ENCODE data around the gene ANKRD49.
A peak's percentile ranks its signal among the peaks of the same experiment; 100 is the strongest.

The ANKRD49 gene

DNA sequence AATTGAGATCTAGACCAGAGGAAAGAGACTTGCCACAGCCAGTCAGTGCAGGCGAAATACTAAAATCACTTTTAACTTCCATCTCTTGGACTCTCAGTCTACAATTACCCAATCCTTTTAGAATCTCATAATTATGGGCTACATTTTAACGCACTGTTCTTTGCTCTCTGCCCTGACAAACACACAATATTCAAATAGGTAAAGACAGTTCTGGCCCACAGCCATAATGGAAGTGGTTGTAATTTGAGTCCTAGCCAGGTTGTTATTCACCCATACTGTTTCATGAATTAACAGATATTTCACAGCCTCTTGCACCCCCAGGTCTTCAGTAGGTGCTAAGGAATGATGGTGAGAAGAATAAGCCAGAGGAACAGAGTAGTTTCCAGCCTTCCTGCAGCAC is 19.3 kb downstream of the ANKRD49 start:
- H3K27me3 ChIP-seq (ENCODE audit: insufficient read depth, poor library complexity, severe bottlenecking): no peaks in the 10 kb centered on the region
- H3K9me3 ChIP-seq (ENCODE audit: severe bottlenecking): no peaks in the 10 kb centered on the region
- no peak overlapping the region for H3K27ac ChIP-seq (ENCODE audit: poor library complexity, severe bottlenecking)
- peak; percentile 74 for ATAC-seq (ENCODE audit: low read depth)
- no peak for DNase-seq (ENCODE audit: low spot score)
- peaks cover 7% of the 10 kb centered on the region for H3K4me1 ChIP-seq (ENCODE audit: insufficient read depth, poor library complexity, severe bottlenecking)
- H3K36me3 ChIP-seq (ENCODE audit: low read depth): no peaks in the 10 kb centered on the region
- TF ChIP-seq, protein P1, sequence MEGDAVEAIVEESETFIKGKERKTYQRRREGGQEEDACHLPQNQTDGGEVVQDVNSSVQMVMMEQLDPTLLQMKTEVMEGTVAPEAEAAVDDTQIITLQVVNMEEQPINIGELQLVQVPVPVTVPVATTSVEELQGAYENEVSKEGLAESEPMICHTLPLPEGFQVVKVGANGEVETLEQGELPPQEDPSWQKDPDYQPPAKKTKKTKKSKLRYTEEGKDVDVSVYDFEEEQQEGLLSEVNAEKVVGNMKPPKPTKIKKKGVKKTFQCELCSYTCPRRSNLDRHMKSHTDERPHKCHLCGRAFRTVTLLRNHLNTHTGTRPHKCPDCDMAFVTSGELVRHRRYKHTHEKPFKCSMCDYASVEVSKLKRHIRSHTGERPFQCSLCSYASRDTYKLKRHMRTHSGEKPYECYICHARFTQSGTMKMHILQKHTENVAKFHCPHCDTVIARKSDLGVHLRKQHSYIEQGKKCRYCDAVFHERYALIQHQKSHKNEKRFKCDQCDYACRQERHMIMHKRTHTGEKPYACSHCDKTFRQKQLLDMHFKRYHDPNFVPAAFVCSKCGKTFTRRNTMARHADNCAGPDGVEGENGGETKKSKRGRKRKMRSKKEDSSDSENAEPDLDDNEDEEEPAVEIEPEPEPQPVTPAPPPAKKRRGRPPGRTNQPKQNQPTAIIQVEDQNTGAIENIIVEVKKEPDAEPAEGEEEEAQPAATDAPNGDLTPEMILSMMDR (IDR thresholded peaks at IDR 0.05; ENCODE audit: poor library complexity, severe bottlenecking): no peak
- no peak overlapping the region for H3K4me3 ChIP-seq (ENCODE audit: severe bottlenecking)

DNA sequence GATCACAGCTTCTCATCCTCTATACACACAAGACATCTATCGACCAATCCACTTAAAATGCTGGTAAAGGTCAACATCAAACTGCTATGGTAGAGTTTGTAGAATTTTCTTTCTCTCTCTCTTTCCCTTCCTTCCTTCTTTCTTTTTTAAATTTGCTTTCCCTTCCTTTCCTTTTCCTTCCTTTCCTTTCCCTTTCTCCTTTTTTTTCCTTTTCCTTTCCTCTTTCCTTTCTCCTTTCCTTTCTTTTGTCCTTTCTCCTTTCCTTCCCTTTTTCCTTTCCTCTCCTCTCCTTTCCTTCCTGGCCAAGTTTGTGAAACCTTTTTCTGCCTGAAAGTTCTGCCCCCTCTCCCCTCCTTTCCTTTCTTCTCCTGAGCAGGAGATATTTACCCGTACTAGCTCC is 21.6 kb downstream of the ANKRD49 start:
- H3K27ac ChIP-seq (ENCODE audit: poor library complexity, severe bottlenecking): no peak overlapping the region
- no peaks in the 10 kb centered on the region for H3K27me3 ChIP-seq (ENCODE audit: insufficient read depth, poor library complexity, severe bottlenecking)
- H3K36me3 ChIP-seq (ENCODE audit: low read depth): no peaks in the 10 kb centered on the region
- TF ChIP-seq, protein P1 (IDR thresholded peaks at IDR 0.05; ENCODE audit: poor library complexity, severe bottlenecking): no peak
- H3K9me3 ChIP-seq (ENCODE audit: severe bottlenecking): no peaks in the 10 kb centered on the region
- no peak for DNase-seq (ENCODE audit: low spot score)
- no peak for ATAC-seq (ENCODE audit: low read depth)
- H3K4me3 ChIP-seq (ENCODE audit: severe bottlenecking): no peak overlapping the region
- peaks cover 7% of the 10 kb centered on the region for H3K4me1 ChIP-seq (ENCODE audit: insufficient read depth, poor library complexity, severe bottlenecking)

DNA sequence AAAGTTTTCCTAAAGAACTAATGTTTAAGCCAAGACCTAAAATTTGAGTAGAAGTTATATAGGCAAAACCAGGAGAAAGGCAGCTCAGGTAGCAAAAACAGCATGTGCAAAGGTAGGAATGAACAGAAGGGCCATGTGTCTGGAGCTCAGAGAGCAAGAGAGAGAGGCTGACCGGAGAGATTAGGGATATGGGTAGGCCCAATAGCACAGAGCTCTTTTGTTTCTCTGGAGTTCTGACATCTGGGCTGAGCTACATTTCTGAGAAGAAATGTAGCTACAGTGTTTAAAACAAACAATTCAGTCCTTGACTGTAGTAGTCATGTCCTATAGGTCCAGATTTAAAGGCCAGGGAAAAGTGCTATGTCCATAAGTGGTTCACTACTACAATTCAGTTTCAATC is 22.9 kb downstream of the ANKRD49 start:
- TF ChIP-seq, protein P1 (IDR thresholded peaks at IDR 0.05; ENCODE audit: poor library complexity, severe bottlenecking): no peak
- no peak overlapping the region for H3K4me3 ChIP-seq (ENCODE audit: severe bottlenecking)
- no peaks in the 10 kb centered on the region for H3K36me3 ChIP-seq (ENCODE audit: low read depth)
- ATAC-seq (ENCODE audit: low read depth) (no peak), DNase-seq (ENCODE audit: low spot score) (no peak)
- no peak overlapping the region for H3K27ac ChIP-seq (ENCODE audit: poor library complexity, severe bottlenecking)
- no peaks in the 10 kb centered on the region for H3K27me3 ChIP-seq (ENCODE audit: insufficient read depth, poor library complexity, severe bottlenecking)
- no peaks in the 10 kb centered on the region for H3K9me3 ChIP-seq (ENCODE audit: severe bottlenecking)
- peaks cover 7% of the 10 kb centered on the region for H3K4me1 ChIP-seq (ENCODE audit: insufficient read depth, poor library complexity, severe bottlenecking)

DNA sequence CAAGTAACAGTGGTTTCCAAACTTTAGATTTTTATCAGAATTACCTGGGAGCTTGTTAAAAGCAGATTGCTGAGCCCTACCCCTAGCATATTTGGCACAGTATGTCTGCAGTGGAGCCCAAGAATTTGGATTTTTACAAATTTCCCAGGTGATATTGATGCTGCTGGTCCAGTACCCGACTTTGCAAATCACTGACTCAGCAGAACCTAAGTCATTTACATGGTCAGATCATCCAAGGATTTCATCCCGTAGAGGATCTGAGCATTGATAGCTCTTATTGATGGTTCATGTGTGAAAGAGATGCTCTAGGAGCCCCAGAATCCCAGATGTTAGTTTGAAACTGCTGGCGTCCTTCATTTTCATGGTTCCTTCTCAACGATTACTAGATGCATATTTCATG is 24.5 kb downstream of the ANKRD49 start:
- Histone ChIP-seq H3K4me3 (ENCODE audit: severe bottlenecking) (no peak overlapping the region), H3K27ac (ENCODE audit: poor library complexity, severe bottlenecking) (no peak overlapping the region), H3K27me3 (ENCODE audit: insufficient read depth, poor library complexity, severe bottlenecking) (no peaks in the 10 kb centered on the region), H3K4me1 (ENCODE audit: insufficient read depth, poor library complexity, severe bottlenecking) (peaks cover 3% of the 10 kb centered on the region), H3K36me3 (ENCODE audit: low read depth) (no peaks in the 10 kb centered on the region), H3K9me3 (ENCODE audit: severe bottlenecking) (no peaks in the 10 kb centered on the region)
- no peak for DNase-seq (ENCODE audit: low spot score)
- TF ChIP-seq, protein P1 (IDR thresholded peaks at IDR 0.05; ENCODE audit: poor library complexity, severe bottlenecking): no peak
- no peak for ATAC-seq (ENCODE audit: low read depth)

DNA sequence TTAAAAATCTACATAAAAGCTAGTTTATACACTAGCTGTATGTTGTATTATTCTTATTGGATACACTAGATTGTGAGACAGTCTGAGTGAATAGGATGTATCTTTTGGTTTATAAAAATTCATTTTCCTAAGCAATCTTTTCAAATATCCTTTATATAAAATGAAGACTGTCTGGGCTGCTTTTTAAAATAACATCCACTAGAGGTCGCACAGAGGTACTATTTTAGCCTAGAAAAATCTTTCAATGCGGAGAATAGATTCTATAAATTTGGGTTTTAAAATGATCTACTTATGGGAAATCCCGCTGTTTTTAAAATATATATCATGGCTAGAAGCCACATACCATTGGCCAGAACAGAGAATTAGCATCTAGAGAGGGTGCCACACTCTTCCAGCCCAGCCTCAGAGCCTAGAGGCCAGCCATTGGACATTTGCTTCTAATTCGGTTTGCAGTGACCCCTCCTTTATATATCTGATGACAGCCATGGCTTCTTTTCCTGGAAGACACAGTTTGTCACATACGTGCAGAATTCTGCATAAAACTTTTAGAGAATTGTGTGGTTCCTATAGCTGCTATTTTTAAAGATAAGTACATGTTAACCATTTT is 25.8 kb downstream of the ANKRD49 start:
- no peaks in the 10 kb centered on the region for H3K9me3 ChIP-seq (ENCODE audit: severe bottlenecking)
- H3K27me3 ChIP-seq (ENCODE audit: insufficient read depth, poor library complexity, severe bottlenecking): no peaks in the 10 kb centered on the region
- no peaks in the 10 kb centered on the region for H3K36me3 ChIP-seq (ENCODE audit: low read depth)
- TF ChIP-seq, protein P1 (IDR thresholded peaks at IDR 0.05; ENCODE audit: poor library complexity, severe bottlenecking): peak; percentile 92
- no peak overlapping the region for H3K4me3 ChIP-seq (ENCODE audit: severe bottlenecking)
- H3K27ac ChIP-seq (ENCODE audit: poor library complexity, severe bottlenecking): no peak overlapping the region
- no peaks in the 10 kb centered on the region for H3K4me1 ChIP-seq (ENCODE audit: insufficient read depth, poor library complexity, severe bottlenecking)
- DNase-seq (ENCODE audit: low spot score) (no peak), ATAC-seq (ENCODE audit: low read depth) (no peak; the same call in 2 of the 3 replicates)

Data from RWPE2 (cell line).